GM19455 (cell line): ENCODE results near the gene CEP120.
"Not testable (repeated sequence)": the region's sequence is repeated elsewhere in the genome, so short reads cannot be mapped to it uniquely, and the experiment has no call there.

Source experiments
- ATAC-seq: cut with Tn5 transposase; IDR thresholded peaks from one replicate; pipeline ENCODE4 v1.9.1; 2021; ENCODE audit not compliant: unreplicated experiment

Gene CEP120

GRCh38 chr5:123439709-123440108, 16.5 kb upstream of the CEP120 start:
- ATAC-seq = no peak

- no peak for ATAC-seq
Measured at GRCh38 chr5:123438902-123439301, 15.7 kb upstream of the CEP120 start.

- ATAC-seq = no peak
Measured at GRCh38 chr5:123438244-123438643, 15.0 kb upstream of the CEP120 start.

GRCh38 chr5:123436201-123436600, 13.0 kb upstream of the CEP120 start:
- no peak for ATAC-seq

GRCh38 chr5:123434796-123435195, 11.6 kb upstream of the CEP120 start:
- ATAC-seq = no peak

GRCh38 chr5:123433596-123433995, 10.4 kb upstream of the CEP120 start:
- no peak for ATAC-seq

- ATAC-seq = not testable (repeated sequence)
Measured at GRCh38 chr5:123430441-123430840, 7.2 kb upstream of the CEP120 start.

- ATAC-seq = no peak
Measured at GRCh38 chr5:123429993-123430392, 6.8 kb upstream of the CEP120 start.

- no peak for ATAC-seq
Measured at GRCh38 chr5:123429221-123429954, 6.2 kb upstream of the CEP120 start.

- ATAC-seq = no peak
Measured at GRCh38 chr5:123428521-123429220, 5.5 kb upstream of the CEP120 start.

- ATAC-seq = no peak
Measured at GRCh38 chr5:123427281-123427680, 4.1 kb upstream of the CEP120 start.

GRCh38 chr5:123425431-123425830, 2.2 kb upstream of the CEP120 start:
- no peak for ATAC-seq

- ATAC-seq = peak; percentile 30
Measured at GRCh38 chr5:123422433-123423277, 548 bp downstream of the CEP120 start.

GRCh38 chr5:123421773-123422172, 1.4 kb downstream of the CEP120 start:
- ATAC-seq = no peak

GRCh38 chr5:123414974-123415373, 8.2 kb downstream of the CEP120 start:
- no peak for ATAC-seq

GRCh38 chr5:123412206-123412605, 11.0 kb downstream of the CEP120 start:
- no peak for ATAC-seq

GRCh38 chr5:123401999-123402398, 21.2 kb downstream of the CEP120 start:
- ATAC-seq = not testable (repeated sequence)

- no peak for ATAC-seq
Measured at GRCh38 chr5:123401320-123401719, 21.9 kb downstream of the CEP120 start.

- not testable (repeated sequence) for ATAC-seq
Measured at GRCh38 chr5:123400870-123401291, 22.3 kb downstream of the CEP120 start.

- ATAC-seq = no peak
Measured at GRCh38 chr5:123398058-123398733, 25.0 kb downstream of the CEP120 start.

GRCh38 chr5:123397538-123397937, 25.7 kb downstream of the CEP120 start:
- no peak for ATAC-seq
